ENCODE measurements around the gene CCSER2.
"Not testable (repeated sequence)": the region's sequence is repeated elsewhere in the genome, so short reads cannot be mapped to it uniquely, and the experiment has no call there.

CCSER2 gene

DNA sequence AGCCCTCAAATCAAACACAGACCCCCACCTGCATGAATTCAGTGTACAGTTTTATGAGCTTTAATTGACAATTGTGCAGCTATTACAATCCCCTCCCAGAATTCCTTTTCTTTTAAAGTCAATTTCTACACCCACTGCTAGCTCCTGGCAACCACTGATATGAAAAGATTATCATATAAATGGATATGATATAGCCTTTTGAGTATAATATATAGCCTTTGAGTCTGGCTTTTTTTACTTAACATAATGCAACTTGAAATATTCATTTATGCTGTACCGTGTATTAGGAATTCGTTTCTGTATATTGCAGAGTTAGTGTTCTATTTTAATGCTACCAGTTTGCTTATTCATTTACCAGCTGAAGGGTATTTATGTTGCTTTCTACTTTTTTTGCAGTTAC, 127.7 kb downstream of the CCSER2 start:
- no peak for DNase-seq

- DNase-seq = no peak
These were observed 132.1 kb downstream of the CCSER2 start for GRCh38 chr10:84460520-84460919.

- DNase-seq = no peak
These were observed 141.1 kb downstream of the CCSER2 start for GRCh38 chr10:84469470-84469869.

- DNase-seq = no peak
These were observed 144.7 kb downstream of the CCSER2 start for GRCh38 chr10:84473136-84473535.

GRCh38 chr10:84477398-84478128, 149.2 kb downstream of the CCSER2 start:
- no peak for DNase-seq

DNA sequence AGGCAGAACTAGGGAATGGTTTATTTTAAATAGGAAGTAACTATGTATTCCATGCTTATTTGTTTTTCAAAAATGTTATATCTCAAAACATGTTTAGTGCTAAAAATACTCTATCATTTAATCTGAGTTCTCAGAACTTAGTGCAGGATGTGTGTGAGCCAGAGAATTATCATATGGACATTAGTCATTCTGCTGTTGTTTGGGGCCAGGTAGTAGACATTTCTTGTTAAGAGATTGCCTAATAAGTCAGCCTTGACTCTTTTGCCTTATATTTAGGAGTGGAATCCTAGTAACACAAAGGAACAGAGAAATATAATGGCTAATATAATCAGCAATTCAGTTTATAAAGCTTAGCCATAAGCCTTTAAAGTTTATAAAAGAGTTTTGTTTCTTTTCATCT, 149.8 kb downstream of the CCSER2 start:
- DNase-seq = no peak

DNA sequence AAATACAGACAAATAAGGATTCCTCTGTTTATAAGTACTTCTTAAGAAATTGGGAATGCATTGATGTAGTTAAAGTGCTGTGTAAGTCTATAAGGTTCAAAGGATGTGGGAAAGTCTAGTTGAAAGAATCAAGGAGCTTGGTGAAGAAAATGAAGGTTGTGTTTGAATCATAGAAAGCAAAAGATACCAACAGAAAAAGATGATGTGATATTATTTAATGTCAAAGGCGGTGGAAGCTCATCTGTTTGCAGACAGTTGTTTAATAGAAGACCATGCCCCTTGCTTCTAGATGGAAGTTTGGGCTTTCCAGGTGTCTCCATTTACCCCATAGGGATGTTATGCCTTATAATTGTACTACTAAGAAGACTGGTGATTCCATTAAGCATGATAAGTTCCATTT, 150.3 kb downstream of the CCSER2 start:
- no peak for DNase-seq

- DNase-seq = no peak
These were observed 156.2 kb downstream of the CCSER2 start for GRCh38 chr10:84484541-84484940.

- DNase-seq = no peak
These were observed 165.0 kb downstream of the CCSER2 start for GRCh38 chr10:84493361-84493760.

DNA sequence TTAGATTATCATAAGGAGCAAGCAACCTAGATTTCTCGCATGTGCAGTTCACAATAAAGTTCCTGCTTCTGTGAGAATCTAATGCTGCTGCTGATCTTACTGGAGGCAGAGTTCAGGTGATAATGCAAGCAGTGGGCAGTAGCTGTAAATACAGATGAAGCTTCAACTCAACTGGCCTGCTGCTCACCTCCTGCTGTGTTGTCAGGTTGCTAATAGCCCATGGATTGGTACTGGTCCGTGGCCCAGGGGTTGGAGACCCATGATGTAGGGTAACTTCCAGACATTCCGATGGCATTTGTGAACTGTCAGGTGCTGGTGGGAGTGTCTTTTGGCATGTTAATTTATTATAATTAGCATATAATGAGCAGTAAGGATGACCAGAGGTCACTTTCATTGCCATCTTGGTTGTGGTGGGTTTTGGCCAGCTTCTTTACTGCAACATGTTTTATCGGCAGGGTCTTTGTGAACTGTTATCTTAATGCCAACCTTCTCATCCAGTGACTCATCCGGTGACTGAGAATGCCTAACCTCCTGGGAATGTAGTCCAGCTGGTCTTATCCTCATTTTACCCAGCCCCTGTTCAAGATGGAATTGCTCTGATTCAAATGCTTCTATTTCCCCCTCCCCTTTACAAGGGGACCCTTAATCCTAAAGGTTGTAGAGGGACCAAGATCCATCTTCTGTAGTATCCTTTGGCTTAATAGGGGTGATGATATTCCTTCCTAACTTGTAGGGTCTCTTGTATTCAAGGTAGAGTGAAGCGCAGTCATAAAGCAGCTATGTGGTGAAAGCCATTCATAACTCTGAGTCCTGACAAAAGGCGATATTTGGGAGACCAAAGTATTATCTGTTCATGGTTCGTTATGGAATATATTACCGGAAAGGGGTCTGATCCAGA, 165.8 kb downstream of the CCSER2 start:
- no peak for DNase-seq

GRCh38 chr10:84494849-84495180, 166.4 kb downstream of the CCSER2 start:
- no peak for DNase-seq

GRCh38 chr10:84497978-84498377, 169.6 kb downstream of the CCSER2 start:
- DNase-seq = no peak

DNA sequence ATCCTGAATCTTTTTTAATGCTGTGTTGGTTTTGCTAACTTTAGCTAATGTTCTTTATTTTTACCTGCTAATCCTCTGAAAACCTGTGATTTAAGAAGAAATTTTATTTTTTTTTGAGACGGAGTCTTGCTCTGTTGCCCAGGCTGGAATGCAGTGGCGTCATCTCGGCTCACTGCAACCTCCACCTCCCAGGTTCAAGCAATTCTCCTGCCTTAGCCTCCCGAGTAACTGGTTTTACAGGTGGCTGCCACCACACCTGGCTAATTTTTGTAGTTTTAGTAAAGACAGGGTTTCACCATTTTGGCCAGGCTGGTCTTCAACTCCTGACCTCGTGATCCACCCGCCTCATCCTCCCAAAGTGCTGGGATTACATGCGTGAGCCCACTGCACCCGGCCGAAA, 170.7 kb downstream of the CCSER2 start:
- DNase-seq = not testable (repeated sequence)

DNA sequence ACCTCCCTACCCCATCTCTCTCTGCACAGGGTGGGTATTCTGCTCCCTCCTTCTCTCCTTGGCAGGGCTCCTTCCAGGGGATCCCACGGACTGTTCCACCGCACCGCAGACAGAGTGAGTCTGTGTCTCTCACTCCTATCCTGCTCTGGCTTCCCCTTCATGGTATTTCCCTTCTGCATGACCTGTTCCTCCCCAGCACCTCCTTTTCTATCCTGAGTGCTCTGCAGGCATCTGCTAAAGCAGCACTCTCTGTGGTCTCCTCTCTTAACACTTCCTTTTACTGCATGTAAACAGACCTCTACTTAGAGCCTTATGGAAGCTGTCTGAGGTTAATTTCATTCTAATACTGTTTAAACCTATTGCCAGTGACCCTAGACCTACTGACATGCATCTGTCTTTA, 171.5 kb downstream of the CCSER2 start:
- DNase-seq = no peak

- DNase-seq = no peak
These were observed 181.7 kb downstream of the CCSER2 start for GRCh38 chr10:84510121-84510520.

- DNase-seq = no peak
These were observed 182.7 kb downstream of the CCSER2 start for GRCh38 chr10:84511106-84511505.

DNA sequence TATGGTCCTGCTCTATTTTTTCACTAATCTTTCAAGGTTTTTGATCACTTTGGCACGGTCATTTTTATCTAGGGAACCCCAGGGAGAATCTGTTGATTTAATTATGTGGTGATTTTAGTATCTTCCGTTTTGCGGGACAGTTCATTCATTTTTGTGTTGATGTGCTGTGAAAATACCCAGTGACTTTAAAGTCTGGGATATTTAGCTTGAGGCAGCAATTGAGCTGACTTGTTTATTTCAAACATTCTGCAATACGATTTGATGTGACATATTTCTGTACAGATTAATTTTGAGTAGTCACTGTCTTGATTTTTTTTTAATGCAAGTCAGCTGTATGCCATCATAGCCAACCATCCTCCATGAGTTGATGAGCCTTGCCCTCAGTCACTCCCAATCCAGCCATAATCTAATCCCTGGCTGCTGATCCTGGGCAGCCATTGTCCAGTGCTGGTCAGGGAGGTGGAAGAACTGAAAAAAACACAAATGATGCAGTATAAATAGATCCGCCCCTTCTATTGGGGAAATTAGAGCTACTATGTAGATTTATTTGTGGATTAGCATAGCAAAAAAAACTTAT, 183.4 kb downstream of the CCSER2 start:
- no peak for DNase-seq

- no peak for DNase-seq
These were observed 189.2 kb downstream of the CCSER2 start for GRCh38 chr10:84517554-84517953.

GRCh38 chr10:84519235-84519634, 190.8 kb downstream of the CCSER2 start:
- no peak for DNase-seq

DNA sequence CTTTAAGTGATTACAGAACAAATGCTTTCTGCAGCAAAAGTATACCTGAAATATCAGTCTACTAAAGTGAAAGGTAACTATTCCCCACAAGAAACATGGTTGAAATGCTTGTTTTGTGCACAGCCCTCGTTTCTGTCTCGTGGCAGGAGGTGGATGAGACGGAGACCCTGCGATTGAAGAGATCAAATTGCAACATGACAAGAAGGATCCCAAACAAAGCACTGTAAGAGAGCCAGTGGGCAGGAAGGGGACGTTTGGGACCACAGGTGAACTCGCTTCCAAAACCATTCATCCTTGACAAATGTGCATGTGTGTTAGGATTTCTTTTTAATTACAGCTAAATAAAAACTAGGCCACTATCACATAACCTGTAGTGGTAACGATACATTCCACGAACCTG, 192.6 kb downstream of the CCSER2 start:
- DNase-seq = no peak

GRCh38 chr10:84521468-84521867, 193.1 kb downstream of the CCSER2 start:
- DNase-seq = no peak

DNA sequence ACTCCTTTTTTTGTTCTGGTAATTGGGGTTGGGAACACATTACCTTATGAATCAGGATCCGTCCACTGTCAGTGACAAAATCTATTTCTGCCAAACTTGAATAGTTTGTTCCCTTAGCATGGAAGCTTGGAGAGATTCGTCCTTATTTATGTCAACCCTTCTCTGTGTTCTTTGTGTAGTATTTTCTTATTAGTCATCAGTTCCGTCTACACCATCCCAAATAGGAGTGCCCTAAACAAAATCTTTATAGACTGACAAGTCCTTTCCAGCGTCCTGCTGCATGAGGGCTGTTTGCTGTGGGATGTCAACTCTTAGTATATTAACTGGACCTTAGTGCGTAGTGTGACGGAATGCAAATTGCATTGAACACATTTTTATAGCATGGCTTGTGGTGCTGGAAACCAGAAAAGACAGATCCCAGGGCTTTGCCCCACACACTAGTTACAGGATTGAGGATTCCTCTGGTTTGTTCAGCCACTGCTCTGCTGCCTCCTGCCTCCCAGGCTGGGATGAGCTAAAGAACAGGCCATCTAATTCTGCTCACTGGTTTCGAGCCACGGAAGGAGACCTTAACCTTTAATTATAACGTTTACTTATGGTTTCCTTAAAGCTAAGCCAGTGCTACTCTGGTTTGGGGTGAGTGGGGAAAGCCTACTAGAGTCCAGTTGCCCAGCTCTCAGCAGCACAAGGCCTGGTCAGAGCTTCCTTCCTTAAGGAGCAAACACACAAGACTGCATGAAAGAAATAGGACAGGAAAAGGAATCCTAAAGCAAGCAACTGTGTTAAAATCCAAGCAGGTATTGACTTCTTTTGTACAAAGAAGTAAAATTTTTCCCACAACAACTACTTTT, 194.4 kb downstream of the CCSER2 start:
- no peak for DNase-seq

GRCh38 chr10:84523526-84523925, 195.1 kb downstream of the CCSER2 start:
- no peak for DNase-seq

Data from NCI-H1417 treated with DMSO at 0.1 percent for 48 hours (cell line).